ENCODE measurements around the gene ASCC1. TPM values are rescaled to one million over a fixed set of nuclear protein-coding genes. Genes with fewer than 3 reads are reported as not detected.

The ASCC1 gene
- total RNA-seq, 1 donor, result 11.0 TPM

GRCh38 chr10:72105710-72106109 is 110.4 kb downstream of the ASCC1 start:
- no peak for DNase-seq (ENCODE audit: low read depth in 2 of 3, low spot score in 2 of 3)

- no peak for DNase-seq (ENCODE audit: low read depth in 2 of 3, low spot score in 2 of 3)
Measured at GRCh38 chr10:72105098-72105475, 111.0 kb downstream of the ASCC1 start.

GRCh38 chr10:72104472-72105097 is 111.5 kb downstream of the ASCC1 start:
- DNase-seq (ENCODE audit: low read depth in 2 of 3, low spot score in 2 of 3), result no peak

GRCh38 chr10:72099600-72099921 is 116.5 kb downstream of the ASCC1 start:
- DNase-seq (ENCODE audit: low read depth in 2 of 3, low spot score in 2 of 3), result no peak

- no peak for DNase-seq (ENCODE audit: low read depth in 2 of 3, low spot score in 2 of 3)
Measured at GRCh38 chr10:72098836-72099599, 117.1 kb downstream of the ASCC1 start.

DNA sequence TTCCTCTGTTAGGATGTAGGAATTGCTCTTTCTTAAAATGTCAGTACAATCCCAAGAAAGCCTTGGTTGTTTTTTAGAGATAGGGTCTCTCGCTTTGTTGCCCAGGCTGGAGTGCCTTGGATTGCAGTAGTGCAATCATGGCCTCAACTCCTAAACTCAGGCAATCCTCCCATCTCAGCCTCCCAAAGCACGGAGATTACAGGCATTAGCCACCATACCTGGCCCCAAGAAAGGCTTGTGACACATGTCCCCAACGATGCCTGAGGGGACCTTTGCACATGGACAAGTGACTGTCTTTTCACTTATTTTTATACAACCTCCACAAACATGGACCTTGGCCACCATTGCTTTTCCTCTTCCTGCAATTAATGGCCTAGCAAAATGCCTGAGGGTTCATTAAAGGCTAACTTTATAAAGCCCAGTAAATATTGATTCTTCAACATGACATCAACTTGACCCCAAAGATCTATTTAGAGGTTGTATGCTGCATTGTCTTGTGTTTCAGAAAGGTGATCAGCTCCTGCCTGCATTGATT is 117.7 kb downstream of the ASCC1 start:
- DNase-seq (ENCODE audit: low read depth in 2 of 3, low spot score in 2 of 3), result no peak

DNA sequence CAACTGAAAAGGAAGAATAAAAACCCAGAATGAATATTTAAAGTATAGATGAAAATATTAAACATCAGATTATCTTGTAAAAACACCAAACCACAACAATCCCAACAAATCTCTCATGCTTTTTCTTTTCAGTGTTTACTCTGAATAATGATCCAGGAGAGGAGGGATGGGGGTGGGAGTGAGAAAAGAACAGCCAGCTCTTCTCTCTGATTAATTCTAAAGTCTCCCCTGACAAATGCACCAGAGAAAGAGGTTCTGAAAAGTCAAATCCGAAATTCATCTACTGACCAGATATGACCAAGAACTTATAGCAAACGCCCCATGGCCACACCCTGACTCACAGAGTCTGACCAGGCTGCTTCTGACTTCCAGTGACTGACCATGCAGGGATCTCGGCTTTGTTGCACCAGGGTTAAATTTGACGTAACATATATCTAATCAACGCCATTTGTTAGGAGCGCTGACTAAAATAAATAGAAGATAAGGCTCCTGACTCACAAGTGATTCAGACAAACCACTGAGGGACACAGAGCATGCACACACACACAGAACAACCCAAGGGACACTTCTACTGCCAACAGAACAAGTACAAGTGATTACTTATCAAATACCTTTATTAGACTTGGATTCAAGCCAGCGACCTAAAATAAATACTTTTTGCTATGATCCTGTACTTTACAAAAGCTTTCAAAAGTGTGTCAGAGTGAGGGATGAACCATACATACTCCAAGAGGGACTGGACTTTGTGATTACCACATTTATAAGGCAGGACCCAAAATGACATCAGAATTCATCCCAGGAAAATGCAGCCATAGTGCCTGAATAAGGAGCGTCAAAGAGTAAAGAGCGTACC is 118.4 kb downstream of the ASCC1 start:
- no peak for DNase-seq (ENCODE audit: low read depth in 2 of 3, low spot score in 2 of 3)

DNA sequence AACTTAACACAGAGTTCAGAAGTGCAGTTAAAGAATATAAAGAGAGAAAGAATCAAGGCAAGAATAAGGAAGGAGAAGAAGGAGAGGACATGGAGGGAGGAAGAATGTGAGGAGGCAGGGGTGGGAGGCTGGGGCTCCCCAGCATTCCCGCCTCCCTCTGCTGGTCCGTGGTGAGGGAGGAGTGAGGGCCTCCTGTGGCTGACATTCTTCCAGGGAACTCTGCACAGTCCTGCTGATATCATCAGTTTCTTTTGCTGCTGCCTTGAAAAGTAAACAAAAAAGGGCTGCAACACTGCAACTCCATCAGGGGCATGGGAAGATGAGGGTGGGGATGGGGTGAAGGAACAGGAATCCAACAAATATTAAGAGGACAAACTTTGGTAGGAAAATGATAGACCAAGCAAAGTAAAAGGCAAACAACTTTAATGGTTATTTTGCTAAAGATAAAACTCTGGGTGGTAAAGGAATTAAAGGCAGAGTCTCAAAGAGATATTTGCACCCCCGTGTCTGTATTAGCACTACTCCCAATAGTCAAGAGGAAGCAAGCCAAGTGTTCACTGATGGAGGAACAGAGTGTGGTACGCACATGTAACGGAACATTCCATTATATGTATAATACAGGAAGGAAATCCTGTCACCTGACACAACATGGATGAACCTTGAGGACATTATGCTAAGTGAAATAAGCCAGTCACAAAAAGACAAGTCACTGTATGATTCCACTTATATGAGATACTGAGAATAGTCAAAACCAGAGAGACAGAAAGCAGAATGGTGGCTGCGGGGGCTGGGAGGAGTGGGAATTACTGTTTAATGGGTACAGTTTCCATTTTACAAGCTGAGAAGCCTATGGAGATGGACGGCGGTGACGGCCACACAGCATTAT is 119.7 kb downstream of the ASCC1 start:
- no peak for DNase-seq (ENCODE audit: low read depth in 2 of 3, low spot score in 2 of 3)

DNA sequence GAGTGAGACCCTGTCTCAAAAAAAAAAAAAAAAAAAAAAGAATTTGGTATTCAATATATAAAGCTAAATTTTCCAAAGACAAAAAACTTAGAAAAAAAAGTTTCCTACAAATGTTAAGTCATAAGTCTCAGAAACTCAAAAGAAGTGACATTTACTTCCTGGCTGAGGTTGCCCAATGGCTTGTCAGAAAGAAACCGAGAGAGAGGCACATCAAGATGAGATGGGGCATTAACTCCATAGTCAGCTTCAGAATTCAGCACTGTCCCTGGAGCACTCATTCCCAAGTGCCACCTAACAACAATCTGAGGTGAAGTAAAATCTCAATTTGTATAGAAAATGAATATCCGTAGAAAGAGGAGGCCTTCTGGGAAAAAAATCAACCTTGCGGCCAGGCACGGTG is 120.9 kb downstream of the ASCC1 start:
- no peak for DNase-seq (ENCODE audit: low read depth in 2 of 3, low spot score in 2 of 3)

DNA sequence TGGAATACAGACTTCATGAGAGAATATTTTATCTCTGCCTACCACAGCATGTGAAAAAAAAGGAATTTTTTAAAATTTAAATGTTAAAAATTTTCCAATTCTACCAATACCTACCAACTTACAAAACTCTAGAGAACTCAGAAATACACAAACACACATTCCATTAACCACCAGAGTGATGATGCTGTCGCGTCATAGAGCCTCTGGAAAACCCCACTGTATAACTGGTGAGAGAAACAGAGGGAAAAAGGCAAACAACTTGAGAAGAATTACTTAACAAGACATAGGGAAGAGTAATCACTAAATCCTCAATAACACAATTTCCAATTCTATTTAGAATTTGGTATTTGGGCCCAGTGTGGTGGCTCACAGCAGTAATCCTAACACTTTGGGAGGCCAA is 121.5 kb downstream of the ASCC1 start:
- DNase-seq (ENCODE audit: low read depth in 2 of 3, low spot score in 2 of 3), result no peak

DNA sequence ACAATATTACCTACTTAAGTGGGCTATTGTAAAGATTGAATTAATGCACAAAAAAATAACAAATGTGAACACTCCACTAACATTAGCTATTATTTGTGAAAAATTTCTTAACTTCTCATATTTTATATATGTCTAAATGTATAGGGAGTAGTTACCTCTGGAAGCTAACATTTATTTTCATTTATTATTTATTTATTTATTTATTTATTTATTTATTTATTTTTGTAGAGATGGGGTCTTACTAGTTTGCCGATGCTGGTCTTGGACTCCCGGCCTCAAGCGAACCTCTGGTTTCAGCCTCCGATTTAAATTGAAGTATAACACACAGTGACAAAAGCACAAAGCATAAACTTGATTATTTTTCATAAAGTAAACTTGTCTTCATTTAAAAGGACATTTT is 122.6 kb downstream of the ASCC1 start:
- DNase-seq (ENCODE audit: low read depth in 2 of 3, low spot score in 2 of 3), result no peak

DNA sequence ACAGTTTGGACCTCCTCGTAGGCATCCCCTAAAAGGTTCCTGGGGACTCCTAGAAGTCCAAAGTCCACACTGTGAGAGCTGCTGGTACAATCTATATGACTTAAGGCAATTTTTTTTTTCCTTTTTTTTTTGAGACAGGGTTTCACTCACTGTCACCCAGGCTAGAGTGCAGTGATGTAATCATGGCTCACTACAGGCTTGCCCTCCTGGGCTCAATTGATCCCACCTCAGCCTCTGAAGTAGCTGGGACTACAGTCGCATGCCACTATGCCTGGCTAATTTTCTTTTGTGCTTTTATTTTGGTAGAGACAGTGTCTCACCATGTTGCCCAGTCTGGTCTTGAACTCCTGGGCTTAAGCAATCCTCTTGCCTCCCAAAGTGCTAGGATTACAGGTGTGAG is 123.1 kb downstream of the ASCC1 start:
- no peak for DNase-seq (ENCODE audit: low read depth in 2 of 3, low spot score in 2 of 3)

DNA sequence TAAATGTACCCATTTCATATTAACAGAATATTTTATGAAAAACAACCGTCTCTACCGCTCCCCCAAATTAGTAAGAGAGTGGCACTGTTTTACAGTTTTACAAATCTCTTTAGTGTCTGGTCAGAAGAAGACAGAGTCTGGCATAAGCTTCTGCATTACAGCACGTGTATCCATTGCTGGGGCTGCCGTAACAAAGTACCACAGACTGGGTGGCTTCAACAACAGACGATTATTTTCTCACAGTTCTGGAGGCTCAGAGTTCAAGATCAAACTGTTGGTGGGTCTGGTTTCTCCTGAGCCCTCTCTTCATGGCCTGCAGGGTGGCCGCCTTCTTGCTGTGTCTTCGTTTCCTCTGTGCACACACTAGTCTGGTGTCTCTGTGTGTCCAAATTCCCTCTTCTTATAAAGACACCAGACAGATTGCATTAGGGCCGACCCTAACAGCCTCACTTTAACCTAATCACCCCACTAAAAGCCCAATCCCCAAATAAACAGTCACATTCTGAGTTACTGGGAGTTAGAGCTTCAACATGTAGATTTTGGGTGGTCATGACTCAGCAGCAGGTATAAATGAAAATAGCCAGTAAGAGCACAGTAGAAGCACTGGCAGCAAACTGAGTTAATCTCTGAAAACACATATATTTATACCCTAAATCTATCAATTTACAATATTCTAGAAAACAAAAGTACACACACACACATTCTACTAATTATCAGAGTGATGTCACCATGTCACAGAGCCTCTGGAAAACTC is 123.7 kb downstream of the ASCC1 start:
- DNase-seq (ENCODE audit: low read depth in 2 of 3, low spot score in 2 of 3), result no peak

GRCh38 chr10:72090326-72090725 is 125.8 kb downstream of the ASCC1 start:
- no peak for DNase-seq (ENCODE audit: low read depth in 2 of 3, low spot score in 2 of 3)

DNA sequence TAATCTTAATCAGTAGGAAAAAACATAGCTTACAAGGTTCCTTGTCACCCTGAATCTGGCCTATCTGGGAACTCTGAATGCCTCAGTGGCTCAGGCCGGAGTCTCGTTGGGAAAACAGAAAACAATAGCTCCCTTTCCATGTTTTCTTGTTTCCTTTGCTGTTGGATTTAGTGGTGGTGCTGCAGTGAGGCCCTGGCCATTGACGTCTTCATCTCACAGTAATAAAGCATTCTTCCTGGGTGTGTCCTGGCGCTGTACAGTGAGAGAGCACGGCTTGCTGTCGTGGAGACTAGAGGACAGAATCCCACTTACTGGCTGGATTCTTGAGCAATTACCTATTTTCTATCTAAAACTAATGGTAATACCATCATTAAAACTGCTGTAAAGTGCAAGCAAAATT is 126.5 kb downstream of the ASCC1 start:
- no peak for DNase-seq (ENCODE audit: low read depth in 2 of 3, low spot score in 2 of 3)

- peak in 1 of 3 donors; percentile 50 for DNase-seq (ENCODE audit: low read depth in 2 of 3, low spot score in 2 of 3)
Measured at GRCh38 chr10:72088889-72089575, 127.0 kb downstream of the ASCC1 start.

- DNase-seq (ENCODE audit: low read depth in 2 of 3, low spot score in 2 of 3), result peak; percentile 20 to 70 (median 33)
Measured at GRCh38 chr10:72087969-72088888, 127.8 kb downstream of the ASCC1 start, which contains the start of gene SPOCK2. Gene SPOCK2 (minus strand): TSS chr10:72088551. CDS start chr10:72088328, 223 bp downstream.

DNA sequence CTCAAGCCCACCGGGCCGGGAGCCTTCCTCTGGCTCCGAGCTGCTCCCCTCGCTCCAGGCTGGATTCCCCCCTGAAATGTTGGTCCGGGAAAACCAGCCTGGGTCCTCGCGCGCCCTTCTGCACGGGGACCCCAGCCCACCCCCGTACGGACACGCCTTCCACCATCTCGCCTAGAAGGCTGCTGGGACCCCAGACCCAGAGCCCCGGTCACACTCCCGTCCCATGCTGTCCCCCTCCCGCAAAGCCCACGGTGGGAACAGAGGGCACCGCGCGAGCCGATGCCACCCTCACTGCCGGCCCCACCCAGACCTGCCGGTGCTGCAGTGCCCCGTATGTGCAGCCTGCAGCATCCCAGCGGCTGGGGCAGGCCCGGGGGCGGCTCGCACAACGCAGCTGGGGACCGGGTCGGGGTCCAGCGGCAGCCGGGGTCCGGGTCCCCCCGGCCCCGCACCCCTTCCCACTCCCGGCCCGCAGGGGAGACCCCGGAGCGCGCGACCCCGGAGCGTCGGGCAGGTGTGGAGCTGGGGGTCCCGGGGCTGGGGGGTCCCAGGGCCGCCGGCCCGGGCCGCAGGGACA is 128.6 kb downstream of the ASCC1 start:
- no peak for DNase-seq (ENCODE audit: low read depth in 2 of 3, low spot score in 2 of 3)
